Sigmoid colon (tissue), 7 donors: Measurements from ENCODE around the gene ARL4C. TPM values are rescaled to one million over a fixed set of nuclear protein-coding genes. Genes with fewer than 3 reads are reported as not detected.

ENCODE experiments used
- DNase-seq: peaks from one replicate; pipeline ENCODE4 v3.0.0-alpha.2; 2019
- H3K27ac ChIP-seq, 4 donors: fragments of 200-600 bp; sonication (generic); one replicate each; pipeline ENCODE4 v1.5.1; 2016 to 2019; ENCODE audit warnings: mild to moderate bottlenecking in 1 of 4
- H3K27me3 ChIP-seq, 3 donors: fragments of 200-600 bp; sonication (generic); one replicate each; pipeline ENCODE4 v1.5.1; 2019; ENCODE audit warnings: mild to moderate bottlenecking in 1 of 3
- H3K36me3 ChIP-seq, 4 donors: fragments of 200-600 bp; sonication (generic); one replicate each; pipeline ENCODE4 v1.5.1; 2016 to 2019
- H3K4me1 ChIP-seq, 4 donors: fragments of 200-600 bp; sonication (generic); one replicate each; pipeline ENCODE4 v1.5.1; 2017 to 2019
- H3K4me3 ChIP-seq, 4 donors: fragments of 200-600 bp; sonication (generic); one replicate each; pipeline ENCODE4 v1.5.1; 2017 to 2019; ENCODE audit warnings: mild to moderate bottlenecking in 2 of 4, moderate library complexity in 1 of 4
- H3K9me3 ChIP-seq, 4 donors: fragments of 200-600 bp in 3 of 4; sonication (generic) in 3 of 4; one replicate each; pipeline versions ENCODE4 v1.5.1 to v1.6.1; 2013 to 2019
- EP300 ChIP-seq, 4 donors: sonication (generic); formaldehyde crosslinking; IDR thresholded peaks; one replicate each; pipeline ENCODE4 v1.6.1; 2017; ENCODE audit warnings: antibody characterized with exemption in 4 of 4
- POLR2A ChIP-seq, 2 donors: fragments of 450-650 bp; IDR thresholded peaks; one replicate each; pipeline ENCODE4 v1.6.1; 2016; ENCODE audit warnings: antibody characterized with exemption in 2 of 2, mild to moderate bottlenecking in 2 of 2, moderate library complexity in 2 of 2
- POLR2AphosphoS5 ChIP-seq, 4 donors: sonication (generic); formaldehyde crosslinking; IDR thresholded peaks; one replicate each; pipeline ENCODE4 v1.6.1; 2017; ENCODE audit warnings: antibody characterized with exemption in 4 of 4
- WGBS, 2 donors: extraction: QIAGEN DNeasy Blood & Tissue Kit; methylation state at CpG; one replicate each; pipeline ENCODE4 v1.1.7; 2013; 5-methylcytosine and 5-hydroxymethylcytosine counted together
- intact Hi-C: fragments of 100-400 bp; cut with DNase I; formaldehyde crosslinking; loops from one replicate; pipeline ENCODE4 v1.15.1; 2023
- polyA plus RNA-seq, 3 donors: library from polyadenylated mRNA; stranded (reverse); fragments of 200-250 nt; gene quantifications; one replicate each; pipeline ENCODE4 v1.2.3, GENCODE V29; 2013
- total RNA-seq, 4 donors: library from RNA; depleted of rRNA; stranded (reverse); fragments of >200 nt; gene quantifications; one replicate each; pipeline ENCODE4 v1.1.0, GENCODE V29; 2016
- TF ChIP-seq, protein P1 (sequence below), 4 experiments: fragments of 450-650 bp in 3 of 4; fragments of 200-600 bp in 1 of 4; IDR thresholded peaks; one replicate each; pipeline ENCODE4 v1.5.1; 2016 to 2019; ENCODE audit warnings: antibody characterized with exemption in 4 of 4, mild to moderate bottlenecking in 3 of 4, moderate library complexity in 2 of 4
- donor health status: healthy with polysubstance abuse.
- donor health status: Bipolar disorder and iron deficiency.
- donor health status: healthy.

The ARL4C gene
- total and polyA plus RNA-seq, 7 donors: 4.8 to 15.8 (median 8.3) TPM

DNA sequence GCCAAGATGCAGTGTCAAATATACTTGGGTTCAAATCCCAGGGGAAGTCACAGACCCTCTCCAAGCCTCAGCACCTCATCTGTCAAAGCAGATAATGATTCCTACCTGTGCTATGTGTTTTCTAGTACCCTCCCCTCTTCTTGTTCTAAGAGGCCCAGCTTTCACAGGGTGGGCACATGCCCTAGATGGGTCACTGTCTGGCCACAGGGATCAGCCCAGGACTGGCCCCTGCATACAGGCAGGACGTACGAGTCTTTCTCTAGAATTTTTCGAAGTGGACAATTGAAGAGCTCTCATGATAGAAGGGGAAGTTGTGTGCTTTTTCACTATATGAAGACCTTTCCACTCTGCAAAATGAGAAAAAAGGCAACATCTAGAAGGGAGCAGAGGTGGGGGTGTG is 22.2 kb downstream of the ARL4C start:
- Histone ChIP-seq H3K4me3 (no peak overlapping the region), H3K27ac (no peak overlapping the region), H3K36me3 (no peaks in the 10 kb centered on the region), H3K27me3 (no peaks in the 10 kb centered on the region), H3K9me3 (no peaks in the 10 kb centered on the region), H3K4me1 (no peaks in the 10 kb centered on the region)
- TF ChIP-seq POLR2A (IDR thresholded peaks at IDR 0.05) (no peak), POLR2AphosphoS5 (IDR thresholded peaks at IDR 0.05) (no peak), EP300 (IDR thresholded peaks at IDR 0.05) (no peak)
- TF ChIP-seq, protein P1, sequence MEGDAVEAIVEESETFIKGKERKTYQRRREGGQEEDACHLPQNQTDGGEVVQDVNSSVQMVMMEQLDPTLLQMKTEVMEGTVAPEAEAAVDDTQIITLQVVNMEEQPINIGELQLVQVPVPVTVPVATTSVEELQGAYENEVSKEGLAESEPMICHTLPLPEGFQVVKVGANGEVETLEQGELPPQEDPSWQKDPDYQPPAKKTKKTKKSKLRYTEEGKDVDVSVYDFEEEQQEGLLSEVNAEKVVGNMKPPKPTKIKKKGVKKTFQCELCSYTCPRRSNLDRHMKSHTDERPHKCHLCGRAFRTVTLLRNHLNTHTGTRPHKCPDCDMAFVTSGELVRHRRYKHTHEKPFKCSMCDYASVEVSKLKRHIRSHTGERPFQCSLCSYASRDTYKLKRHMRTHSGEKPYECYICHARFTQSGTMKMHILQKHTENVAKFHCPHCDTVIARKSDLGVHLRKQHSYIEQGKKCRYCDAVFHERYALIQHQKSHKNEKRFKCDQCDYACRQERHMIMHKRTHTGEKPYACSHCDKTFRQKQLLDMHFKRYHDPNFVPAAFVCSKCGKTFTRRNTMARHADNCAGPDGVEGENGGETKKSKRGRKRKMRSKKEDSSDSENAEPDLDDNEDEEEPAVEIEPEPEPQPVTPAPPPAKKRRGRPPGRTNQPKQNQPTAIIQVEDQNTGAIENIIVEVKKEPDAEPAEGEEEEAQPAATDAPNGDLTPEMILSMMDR (IDR thresholded peaks at IDR 0.05): no peak
- DNase-seq: peak; percentile 43
- intact Hi-C loops: no loop called here
- WGBS, 2 donors: 93 to 97% methylated on average over 3 of the region's 3 CpGs

DNA sequence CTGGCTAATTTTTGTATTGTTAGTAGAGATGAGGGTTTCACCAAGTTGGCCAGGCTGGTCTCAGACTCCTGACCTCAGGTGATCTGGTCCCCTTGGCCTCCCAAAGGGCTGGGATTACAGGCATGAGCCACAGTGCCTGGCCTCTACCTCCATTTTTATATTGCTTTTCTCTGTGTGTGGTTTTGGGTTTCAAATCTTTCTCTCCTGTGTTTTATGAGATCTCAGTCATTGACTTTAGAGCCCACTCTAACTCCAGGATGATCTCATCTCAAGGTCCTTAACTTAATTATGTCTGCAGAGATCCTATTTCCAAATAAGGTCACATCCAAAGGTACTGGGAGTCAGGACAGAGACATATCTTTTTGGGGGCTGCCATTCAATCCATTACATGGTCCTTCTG is 24.7 kb downstream of the ARL4C start:
- Histone ChIP-seq H3K36me3 (no peaks in the 10 kb centered on the region), H3K27ac (no peak overlapping the region), H3K27me3 (no peaks in the 10 kb centered on the region), H3K4me1 (no peaks in the 10 kb centered on the region), H3K4me3 (no peak overlapping the region), H3K9me3 (no peaks in the 10 kb centered on the region)
- intact Hi-C loops: no loop called here
- DNase-seq: no peak
- TF ChIP-seq POLR2A (IDR thresholded peaks at IDR 0.05): no peak
- TF ChIP-seq, protein P1 (IDR thresholded peaks at IDR 0.05): no peak
- no peak for TF ChIP-seq POLR2AphosphoS5 (IDR thresholded peaks at IDR 0.05)
- no peak for TF ChIP-seq EP300 (IDR thresholded peaks at IDR 0.05)

DNA sequence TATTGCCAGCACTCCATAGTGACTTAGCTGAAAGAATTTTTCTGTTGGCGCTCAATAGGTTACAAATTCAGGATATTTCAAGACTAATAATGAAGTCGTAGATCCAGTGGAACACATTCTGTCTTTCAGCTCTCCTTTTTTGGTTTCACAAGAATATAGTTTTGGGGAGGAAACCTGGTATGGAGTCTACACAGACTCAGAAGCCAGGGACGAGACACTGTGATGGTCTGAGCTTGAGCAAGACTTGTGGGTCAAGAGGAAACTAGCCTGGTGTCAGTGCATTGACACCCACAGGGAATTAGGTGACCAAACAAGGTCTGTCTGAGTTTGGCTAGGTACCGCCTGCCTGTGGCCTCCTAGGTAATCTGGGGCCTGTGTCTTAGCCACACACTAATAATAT is 26.9 kb downstream of the ARL4C start:
- Histone ChIP-seq H3K9me3 (no peaks in the 10 kb centered on the region), H3K4me1 (no peaks in the 10 kb centered on the region), H3K36me3 (no peaks in the 10 kb centered on the region), H3K4me3 (no peak overlapping the region), H3K27me3 (no peaks in the 10 kb centered on the region), H3K27ac (no peak overlapping the region)
- WGBS, 2 donors: 69 to 95% methylated on average over 4 of the region's 4 CpGs
- intact Hi-C loops: no loop called here
- no peak for DNase-seq
- no peak for TF ChIP-seq EP300 (IDR thresholded peaks at IDR 0.05)
- TF ChIP-seq, protein P1 (IDR thresholded peaks at IDR 0.05): no peak
- no peak for TF ChIP-seq POLR2AphosphoS5 (IDR thresholded peaks at IDR 0.05)
- no peak for TF ChIP-seq POLR2A (IDR thresholded peaks at IDR 0.05)

DNA sequence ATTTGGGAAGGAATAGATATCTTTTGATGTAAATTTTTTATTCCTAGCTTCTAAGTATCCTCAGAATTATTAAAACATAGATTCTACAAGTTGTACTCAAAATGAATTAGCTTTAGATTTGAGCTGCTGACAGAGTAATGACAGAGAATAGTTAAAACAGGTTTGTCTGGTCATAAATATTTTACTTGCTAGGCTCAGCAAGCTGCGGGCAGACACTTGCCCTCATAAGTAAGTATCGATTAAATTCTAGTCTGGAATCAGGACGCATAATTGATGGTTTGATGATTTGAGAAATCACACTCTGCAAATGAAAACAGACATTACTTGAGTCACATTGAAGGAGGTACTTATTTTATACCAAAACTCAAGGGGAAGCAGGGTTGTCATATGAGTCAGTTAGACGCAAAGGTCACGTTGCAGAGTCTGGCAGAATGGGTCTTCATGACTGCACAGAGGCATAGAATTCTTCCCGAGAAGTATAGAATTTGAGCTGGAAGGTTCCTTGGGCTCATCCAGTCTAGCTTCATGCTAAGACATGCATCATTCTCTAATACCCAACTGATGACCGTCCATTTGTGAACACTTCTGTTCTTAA is 27.5 kb downstream of the ARL4C start:
- no peak for TF ChIP-seq POLR2AphosphoS5 (IDR thresholded peaks at IDR 0.05)
- no peak for TF ChIP-seq POLR2A (IDR thresholded peaks at IDR 0.05)
- TF ChIP-seq EP300 (IDR thresholded peaks at IDR 0.05): no peak
- TF ChIP-seq, protein P1 (IDR thresholded peaks at IDR 0.05): no peak
- 74 to 76% methylated on average over 7 of the region's 7 CpGs for WGBS, 2 donors
- Histone ChIP-seq H3K9me3 (no peaks in the 10 kb centered on the region), H3K27me3 (no peaks in the 10 kb centered on the region), H3K36me3 (no peaks in the 10 kb centered on the region), H3K27ac (no peak overlapping the region), H3K4me1 (no peaks in the 10 kb centered on the region), H3K4me3 (no peak overlapping the region)
- no peak for DNase-seq
- intact Hi-C loops: no loop called here

DNA sequence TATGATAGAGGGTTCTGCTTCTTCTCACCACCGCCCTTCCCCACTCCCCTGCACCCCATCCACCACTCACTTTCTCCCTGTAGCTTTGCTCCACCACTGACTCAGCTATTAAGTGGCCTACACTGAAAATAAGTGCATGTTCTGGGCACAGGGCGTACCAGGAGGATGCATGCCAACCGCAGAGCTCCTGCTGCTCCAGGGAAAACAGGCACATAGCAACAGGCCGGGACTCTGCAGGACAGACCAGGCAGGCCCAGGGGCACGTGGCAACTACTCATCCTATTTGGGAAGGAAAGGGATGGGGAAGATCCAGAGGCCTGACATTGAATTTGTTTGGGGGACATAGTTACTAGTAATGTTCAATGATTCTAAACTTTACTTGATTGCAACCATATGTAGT is 28.4 kb downstream of the ARL4C start:
- TF ChIP-seq, protein P1 (IDR thresholded peaks at IDR 0.05): no peak
- TF ChIP-seq POLR2AphosphoS5 (IDR thresholded peaks at IDR 0.05) (no peak), POLR2A (IDR thresholded peaks at IDR 0.05) (no peak), EP300 (IDR thresholded peaks at IDR 0.05) (no peak)
- H3K36me3 ChIP-seq: no peaks in the 10 kb centered on the region
- intact Hi-C loops: no loop called here
- H3K4me1 ChIP-seq: no peaks in the 10 kb centered on the region
- H3K27ac ChIP-seq: no peak overlapping the region
- no peak overlapping the region for H3K4me3 ChIP-seq
- no peak for DNase-seq
- no peaks in the 10 kb centered on the region for H3K27me3 ChIP-seq
- 50 to 81% methylated on average over 5 of the region's 5 CpGs for WGBS, 2 donors
- no peaks in the 10 kb centered on the region for H3K9me3 ChIP-seq
